ENCODE data around the gene SYT17. TPM values are rescaled to one million over a fixed set of nuclear protein-coding genes. Genes with fewer than 3 reads are reported as not detected.

SYT17 gene
- total and polyA plus RNA-seq, 10 of the 15 experiments (the other 5 are each of a cell fraction or from before 2014, with no cell fraction given) = 3.7 to 12.3 (median 5.0) TPM

GRCh38 chr16:19241512-19241911, 73.5 kb downstream of the SYT17 start:
- WGBS (ENCODE audit: insufficient coverage, insufficient replicate concordance, low lambda C conversion rate, missing lambda C conversion rate) = 63% methylated on average over 9 of the region's 11 CpGs
- SMC1A ChIA-PET (ENCODE audit: uncharacterized antibody, unreplicated experiment) = interaction anchor here (1.1 to 1.2 kb wide), 2 partner anchors 18 to 20 kb away, joined by 3 read pairs; no protein-coding TSS in a partner anchor
- no peaks in the 10 kb centered on the region for H4K20me1 ChIP-seq (ENCODE audit: control insufficient read depth, insufficient read depth)
- no peak for DNase-seq (ENCODE audit: low read depth, low spot score)
- TF ChIP-seq USF1 (IDR thresholded peaks at IDR 0.05; ENCODE audit: borderline replicate concordance, extremely low read length, insufficient read depth, low read depth, low read length) (no peak), POLR2AphosphoS2 (IDR thresholded peaks at IDR 0.05; ENCODE audit: low read depth, low read length) (no peak), TCF3 (IDR thresholded peaks at IDR 0.05; ENCODE audit: borderline replicate concordance, insufficient read depth, low read depth, low read length) (no peak), BRCA1 (IDR thresholded peaks at IDR 0.05; ENCODE audit: low read depth, low read length) (no peak)
- CTCF ChIA-PET = no interaction called here
- no peak for FAIRE-seq
- POLR2A ChIA-PET = no interaction called here
- H3K4me3 ChIP-seq = no peak overlapping the region
- ATAC-seq = no peak
- in situ Hi-C loops (cut with MboI) (no loop called here), intact Hi-C loops (cut with micrococcal nuclease; ENCODE audit: unreplicated experiment) (no loop called here)
- BruUV-seq (replicated peaks) = no TSS peak
- H3K79me2 ChIP-seq (ENCODE audit: control insufficient read depth, insufficient read depth, low read length) = no peaks in the 10 kb centered on the region
- RAD21 ChIA-PET (ENCODE audit: unreplicated experiment) = no interaction called here
- no peak overlapping the region for H2AFZ ChIP-seq (ENCODE audit: control insufficient read depth, low read depth, low read length)
- H3K4me2 ChIP-seq (ENCODE audit: control insufficient read depth, insufficient read depth) = no peak overlapping the region
- no peaks in the 10 kb centered on the region for H3K27me3 ChIP-seq (replicated peaks in 1 of 2; ENCODE audit: control insufficient read depth in 2 of 2, insufficient read depth in 2 of 2, low read length in 1 of 2)
- peaks cover 4% of the 10 kb centered on the region for H3K9me3 ChIP-seq (replicated peaks; ENCODE audit: control insufficient read depth, insufficient read depth, low read length)
- no peaks in the 10 kb centered on the region for H3K36me3 ChIP-seq (ENCODE audit: control insufficient read depth in 2 of 2, insufficient read depth in 2 of 2, low read length in 1 of 2)
- no peak overlapping the region for H3K27ac ChIP-seq (ENCODE audit: control insufficient read depth, insufficient read depth)
- no peak overlapping the region for H3K9ac ChIP-seq (ENCODE audit: control insufficient read depth, insufficient read depth, low read length)
- H3K4me1 ChIP-seq (ENCODE audit: control insufficient read depth, insufficient read depth, low read length) = no peaks in the 10 kb centered on the region

GRCh38 chr16:19242186-19242585, 74.1 kb downstream of the SYT17 start:
- H3K4me3 ChIP-seq = no peak overlapping the region
- ChIA-PET POLR2A (no interaction called here), CTCF (no interaction called here), RAD21 (ENCODE audit: unreplicated experiment) (no interaction called here), SMC1A (ENCODE audit: uncharacterized antibody, unreplicated experiment) (interaction anchor here (1.1 to 1.2 kb wide), 3 partner anchors 10 to 20 kb away, joined by 3 to 4 read pairs (median 3); no protein-coding TSS in a partner anchor)
- no peaks in the 10 kb centered on the region for H4K20me1 ChIP-seq (ENCODE audit: control insufficient read depth, insufficient read depth)
- no peak overlapping the region for H3K4me2 ChIP-seq (ENCODE audit: control insufficient read depth, insufficient read depth)
- H3K27me3 ChIP-seq (replicated peaks in 1 of 2; ENCODE audit: control insufficient read depth in 2 of 2, insufficient read depth in 2 of 2, low read length in 1 of 2) = no peaks in the 10 kb centered on the region
- H2AFZ ChIP-seq (ENCODE audit: control insufficient read depth, low read depth, low read length) = no peak overlapping the region
- no peaks in the 10 kb centered on the region for H3K79me2 ChIP-seq (ENCODE audit: control insufficient read depth, insufficient read depth, low read length)
- H3K36me3 ChIP-seq (ENCODE audit: control insufficient read depth in 2 of 2, insufficient read depth in 2 of 2, low read length in 1 of 2) = no peaks in the 10 kb centered on the region
- no peak overlapping the region for H3K27ac ChIP-seq (ENCODE audit: control insufficient read depth, insufficient read depth)
- no peak for FAIRE-seq
- H3K4me1 ChIP-seq (ENCODE audit: control insufficient read depth, insufficient read depth, low read length) = no peaks in the 10 kb centered on the region
- 0% methylated on average over 1 of the region's 1 CpG for WGBS (ENCODE audit: insufficient coverage, insufficient replicate concordance, low lambda C conversion rate, missing lambda C conversion rate)
- ATAC-seq = no peak
- intact Hi-C loops (cut with micrococcal nuclease; ENCODE audit: unreplicated experiment) (no loop called here), in situ Hi-C loops (cut with MboI) (no loop called here)
- BruUV-seq (replicated peaks) = no TSS peak
- H3K9ac ChIP-seq (ENCODE audit: control insufficient read depth, insufficient read depth, low read length) = no peak overlapping the region
- no peak for TF ChIP-seq SUPT20H (IDR thresholded peaks at IDR 0.05; ENCODE audit: borderline replicate concordance, control insufficient read depth, low read depth, low read length)
- no peak for DNase-seq (ENCODE audit: low read depth, low spot score)
- peaks cover 4% of the 10 kb centered on the region for H3K9me3 ChIP-seq (replicated peaks; ENCODE audit: control insufficient read depth, insufficient read depth, low read length)

All from GM12878 (cell line).